Measurements from ENCODE around the gene B4GALNT3.

DNA sequence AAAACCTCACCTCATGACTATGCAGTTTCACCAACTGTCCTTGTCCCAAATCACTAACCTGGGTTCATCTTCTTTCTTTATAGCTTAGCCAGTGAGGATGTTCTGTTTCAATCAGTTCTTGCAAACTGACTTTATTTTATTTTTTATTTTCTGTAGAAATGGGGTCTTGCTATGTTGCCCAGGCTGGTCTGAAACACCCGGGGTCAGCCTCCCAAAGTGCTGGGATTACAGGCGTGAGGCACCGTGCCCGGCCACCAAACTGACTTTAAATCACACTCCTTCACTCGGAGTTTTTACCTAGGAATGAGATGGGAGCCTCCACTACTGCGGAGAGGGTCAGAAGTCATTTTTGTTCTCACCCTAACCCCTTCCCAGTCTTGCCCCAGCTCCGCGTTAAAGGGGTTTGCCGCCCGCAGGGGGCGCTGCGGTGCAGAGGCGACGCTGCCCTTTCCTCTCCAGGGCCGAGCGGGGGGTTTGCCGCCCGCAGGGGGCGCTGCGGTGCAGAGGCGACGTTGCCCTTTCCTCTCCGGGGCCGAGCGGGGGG, 7.0 kb upstream of the B4GALNT3 start:
- TF ChIP-seq SP1 (IDR thresholded peaks at IDR 0.05) (no peak), SP1 (CRISPR knock-in tag; IDR thresholded peaks at IDR 0.05) (no peak), SALL2 (CRISPR knock-in tag; IDR thresholded peaks at IDR 0.05) (no peak), JUN (CRISPR knock-in tag; IDR thresholded peaks at IDR 0.05) (no peak)
- TF ChIP-seq, protein P1, sequence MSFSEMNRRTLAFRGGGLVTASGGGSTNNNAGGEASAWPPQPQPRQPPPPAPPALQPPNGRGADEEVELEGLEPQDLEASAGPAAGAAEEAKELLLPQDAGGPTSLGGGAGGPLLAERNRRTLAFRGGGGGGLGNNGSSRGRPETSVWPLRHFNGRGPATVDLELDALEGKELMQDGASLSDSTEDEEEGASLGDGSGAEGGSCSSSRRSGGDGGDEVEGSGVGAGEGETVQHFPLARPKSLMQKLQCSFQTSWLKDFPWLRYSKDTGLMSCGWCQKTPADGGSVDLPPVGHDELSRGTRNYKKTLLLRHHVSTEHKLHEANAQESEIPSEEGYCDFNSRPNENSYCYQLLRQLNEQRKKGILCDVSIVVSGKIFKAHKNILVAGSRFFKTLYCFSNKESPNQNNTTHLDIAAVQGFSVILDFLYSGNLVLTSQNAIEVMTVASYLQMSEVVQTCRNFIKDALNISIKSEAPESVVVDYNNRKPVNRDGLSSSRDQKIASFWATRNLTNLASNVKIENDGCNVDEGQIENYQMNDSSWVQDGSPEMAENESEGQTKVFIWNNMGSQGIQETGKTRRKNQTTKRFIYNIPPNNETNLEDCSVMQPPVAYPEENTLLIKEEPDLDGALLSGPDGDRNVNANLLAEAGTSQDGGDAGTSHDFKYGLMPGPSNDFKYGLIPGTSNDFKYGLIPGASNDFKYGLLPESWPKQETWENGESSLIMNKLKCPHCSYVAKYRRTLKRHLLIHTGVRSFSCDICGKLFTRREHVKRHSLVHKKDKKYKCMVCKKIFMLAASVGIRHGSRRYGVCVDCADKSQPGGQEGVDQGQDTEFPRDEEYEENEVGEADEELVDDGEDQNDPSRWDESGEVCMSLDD (CRISPR knock-in tag; IDR thresholded peaks at IDR 0.05; ENCODE audit: borderline replicate concordance): no peak
- TF ChIP-seq, protein P2, sequence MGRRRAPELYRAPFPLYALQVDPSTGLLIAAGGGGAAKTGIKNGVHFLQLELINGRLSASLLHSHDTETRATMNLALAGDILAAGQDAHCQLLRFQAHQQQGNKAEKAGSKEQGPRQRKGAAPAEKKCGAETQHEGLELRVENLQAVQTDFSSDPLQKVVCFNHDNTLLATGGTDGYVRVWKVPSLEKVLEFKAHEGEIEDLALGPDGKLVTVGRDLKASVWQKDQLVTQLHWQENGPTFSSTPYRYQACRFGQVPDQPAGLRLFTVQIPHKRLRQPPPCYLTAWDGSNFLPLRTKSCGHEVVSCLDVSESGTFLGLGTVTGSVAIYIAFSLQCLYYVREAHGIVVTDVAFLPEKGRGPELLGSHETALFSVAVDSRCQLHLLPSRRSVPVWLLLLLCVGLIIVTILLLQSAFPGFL (CRISPR knock-in tag; IDR thresholded peaks at IDR 0.05): no peak
